GM19043 (cell line): ENCODE measurements around the gene PLTP.
"Not testable (repeated sequence)": the region's sequence is repeated elsewhere in the genome, so short reads cannot be mapped to it uniquely, and the experiment has no call there.

Experiments
- ATAC-seq: cut with Tn5 transposase; IDR thresholded peaks from one replicate; pipeline ENCODE4 v1.9.1; 2021; ENCODE audit warnings: low read depth; ENCODE audit not compliant: unreplicated experiment

The PLTP gene

DNA sequence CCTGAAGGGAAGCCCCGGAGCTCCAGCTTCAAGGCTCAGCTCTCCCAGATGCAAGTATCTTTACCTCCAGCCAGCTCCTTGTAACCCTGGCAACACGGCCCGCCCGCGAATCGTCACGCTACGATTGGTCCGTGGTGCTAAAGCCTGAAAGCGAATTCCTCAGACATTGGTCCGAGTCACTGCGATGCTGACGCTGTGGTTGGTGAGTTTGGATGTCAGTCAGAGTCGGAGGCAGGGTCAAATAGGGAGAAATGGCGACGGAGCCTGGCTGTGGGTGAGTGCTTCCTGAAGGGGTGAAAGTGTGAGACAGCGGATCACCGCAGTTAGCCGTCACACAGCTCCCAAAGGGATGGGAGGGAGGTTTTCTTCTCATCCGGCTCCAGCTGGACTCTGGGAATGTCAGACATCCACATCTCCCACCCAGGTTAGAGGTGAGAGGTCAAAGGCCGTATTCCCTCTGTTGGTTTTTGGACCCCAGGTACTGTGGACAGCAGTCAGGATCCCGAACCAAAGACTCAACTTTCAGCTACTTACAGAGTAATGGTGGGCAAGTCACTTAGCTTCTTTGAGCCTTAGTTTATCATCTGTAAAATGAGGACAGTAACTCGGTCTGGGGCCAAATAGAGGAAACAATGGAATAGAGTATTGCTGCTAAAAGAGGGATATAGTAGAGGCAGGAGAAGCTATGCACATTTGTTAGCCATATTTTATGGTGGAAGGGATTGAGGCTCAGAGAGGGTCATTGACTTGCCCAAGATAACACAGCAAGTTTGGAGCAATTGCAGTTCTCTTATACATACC lies 30.8 kb downstream of the PLTP start, which contains the start of gene ZSWIM1:
Gene ZSWIM1, plus strand, starts transcription at position 240 of the 801 bp plus-strand sequence. CDS start 1,366 bp downstream, outside the sequence.
- peak; percentile 97 for ATAC-seq

DNA sequence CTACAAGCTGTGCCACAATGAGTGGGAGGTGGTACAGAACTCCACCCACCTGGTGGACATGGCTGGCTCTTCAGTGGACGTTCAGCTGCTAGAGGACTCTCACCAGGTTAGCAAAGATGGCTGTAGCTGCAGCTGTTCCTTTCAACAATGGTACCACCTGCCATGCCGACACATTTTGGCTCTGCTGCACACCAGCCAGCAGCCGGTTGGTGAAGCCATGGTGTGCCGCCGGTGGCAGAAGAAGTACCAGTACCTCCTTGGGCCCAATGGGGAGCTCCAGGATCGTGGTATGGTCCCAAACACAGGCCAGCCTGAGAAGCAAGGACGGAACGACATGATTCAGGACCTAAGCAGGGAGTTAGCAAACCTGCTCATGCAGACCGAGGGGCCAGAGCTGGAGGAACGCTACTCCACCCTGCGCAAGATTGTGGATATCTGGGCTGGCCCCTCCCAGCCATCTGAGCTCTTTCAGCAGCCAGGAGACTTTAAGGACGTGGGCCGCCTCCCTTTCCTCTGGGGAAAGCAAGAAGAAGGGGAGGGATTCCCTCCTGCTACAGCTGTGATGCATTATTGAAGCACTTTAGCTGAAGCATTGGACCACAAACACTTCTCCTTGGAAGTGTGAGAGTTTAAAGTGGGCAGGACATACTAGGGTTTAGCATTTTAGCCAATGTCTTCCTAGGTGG lies 33.7 kb downstream of the PLTP start:
- ATAC-seq = no peak

DNA sequence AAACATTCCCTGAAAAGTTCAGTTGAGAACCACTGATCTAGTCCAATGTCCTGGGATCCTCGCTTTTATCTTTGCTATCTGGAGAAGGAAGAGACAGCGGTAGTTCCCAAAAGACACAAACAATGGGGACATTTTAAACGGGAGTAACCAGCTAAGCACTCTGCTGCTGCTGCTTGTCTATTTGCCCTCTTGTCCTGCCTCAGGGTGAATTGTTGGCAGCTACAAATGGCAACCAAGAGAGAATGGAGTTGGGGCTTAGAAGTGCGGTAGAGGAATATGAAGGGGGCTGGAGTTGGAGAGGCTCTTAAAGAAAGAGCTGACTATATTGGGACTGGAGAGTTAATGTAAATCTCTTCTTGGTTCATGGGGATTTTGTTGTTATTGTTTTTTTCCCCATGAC lies 37.4 kb downstream of the PLTP start:
- no peak for ATAC-seq

DNA sequence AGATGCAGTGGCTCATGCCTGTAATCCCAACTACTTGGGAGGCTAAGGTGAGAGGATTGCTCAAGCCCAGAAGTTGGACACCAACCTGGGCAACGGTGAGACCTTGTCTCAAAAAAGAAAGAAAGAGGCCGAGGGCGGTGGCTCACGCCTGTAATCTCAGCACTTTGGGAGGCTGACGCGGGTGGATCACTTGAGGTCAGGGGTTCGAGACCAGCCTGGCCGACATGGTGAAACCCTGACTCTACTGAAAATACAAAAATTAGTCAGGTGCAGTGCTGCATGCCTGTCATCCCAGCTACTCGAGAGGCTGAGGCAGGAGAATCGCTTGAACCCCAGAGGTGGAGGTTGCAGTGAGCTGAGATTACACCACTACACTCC lies 37.9 kb downstream of the PLTP start:
- ATAC-seq = not testable (repeated sequence)

DNA sequence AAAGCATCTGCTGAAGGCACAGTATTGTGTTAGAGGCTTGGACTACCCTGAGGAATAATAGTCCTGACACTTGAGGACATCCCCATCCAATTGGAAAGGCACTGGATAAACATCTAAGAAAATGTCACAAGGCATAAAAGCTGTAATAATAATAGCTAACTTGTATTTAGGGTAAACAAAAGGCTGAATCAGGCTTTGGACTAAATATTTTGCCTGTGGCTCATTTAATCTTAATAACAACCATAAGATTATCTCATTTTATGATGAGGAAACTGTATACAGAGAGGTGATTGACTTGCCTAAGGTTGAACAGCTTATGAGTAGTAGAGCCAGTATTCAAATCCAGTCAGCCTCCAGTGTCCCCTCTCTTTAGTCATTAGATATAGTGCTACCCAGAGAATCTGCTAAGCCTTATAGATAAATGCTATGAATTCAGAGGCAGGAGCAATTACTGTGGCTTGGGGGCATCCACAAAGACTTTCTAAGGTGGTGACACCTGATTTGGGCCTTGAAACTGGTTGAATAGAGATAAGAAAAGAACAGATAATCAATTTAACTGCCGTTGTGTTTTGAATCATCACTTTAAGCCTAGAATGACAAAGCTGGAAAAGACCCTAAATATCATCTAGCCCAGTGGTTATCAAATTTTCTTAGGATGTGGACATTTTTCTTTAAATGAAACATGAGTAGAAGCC lies 38.4 kb downstream of the PLTP start:
- ATAC-seq = no peak

DNA sequence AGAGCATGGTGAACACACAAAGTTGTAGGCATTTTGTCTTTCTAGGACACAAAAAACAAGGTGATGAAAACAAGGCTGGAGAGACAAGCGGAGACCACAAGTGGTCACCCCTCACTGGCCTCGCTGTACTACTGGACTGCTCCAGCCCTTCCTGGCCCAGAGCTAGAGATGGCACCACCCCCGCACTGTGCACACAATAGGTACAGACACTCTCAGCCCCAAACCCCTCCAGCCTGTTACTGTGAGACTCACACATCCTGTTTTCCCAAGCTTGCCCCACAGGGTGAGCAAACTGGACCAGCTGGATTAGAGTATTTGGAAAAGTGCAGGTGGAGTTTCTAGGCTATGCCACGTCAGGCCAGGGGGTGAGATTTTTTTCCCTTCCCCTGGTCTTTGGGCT lies 39.3 kb downstream of the PLTP start:
- ATAC-seq = no peak

DNA sequence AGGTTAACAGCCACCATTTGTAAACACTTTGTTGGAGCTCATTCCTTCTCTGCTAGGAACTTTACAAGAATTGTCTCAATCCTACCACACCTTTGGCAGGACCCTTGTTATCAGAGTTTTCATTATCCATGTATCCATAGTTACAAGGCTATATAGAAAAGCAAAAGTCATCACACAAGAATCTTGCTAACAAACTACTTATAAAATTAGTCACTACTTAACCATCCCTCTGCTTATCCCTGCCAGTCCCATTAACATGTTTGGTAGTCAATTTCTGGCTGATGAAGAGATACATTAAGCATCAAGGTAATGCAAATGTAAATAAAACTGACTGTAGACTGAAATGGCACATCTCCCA lies 44.2 kb downstream of the PLTP start:
- no peak for ATAC-seq

DNA sequence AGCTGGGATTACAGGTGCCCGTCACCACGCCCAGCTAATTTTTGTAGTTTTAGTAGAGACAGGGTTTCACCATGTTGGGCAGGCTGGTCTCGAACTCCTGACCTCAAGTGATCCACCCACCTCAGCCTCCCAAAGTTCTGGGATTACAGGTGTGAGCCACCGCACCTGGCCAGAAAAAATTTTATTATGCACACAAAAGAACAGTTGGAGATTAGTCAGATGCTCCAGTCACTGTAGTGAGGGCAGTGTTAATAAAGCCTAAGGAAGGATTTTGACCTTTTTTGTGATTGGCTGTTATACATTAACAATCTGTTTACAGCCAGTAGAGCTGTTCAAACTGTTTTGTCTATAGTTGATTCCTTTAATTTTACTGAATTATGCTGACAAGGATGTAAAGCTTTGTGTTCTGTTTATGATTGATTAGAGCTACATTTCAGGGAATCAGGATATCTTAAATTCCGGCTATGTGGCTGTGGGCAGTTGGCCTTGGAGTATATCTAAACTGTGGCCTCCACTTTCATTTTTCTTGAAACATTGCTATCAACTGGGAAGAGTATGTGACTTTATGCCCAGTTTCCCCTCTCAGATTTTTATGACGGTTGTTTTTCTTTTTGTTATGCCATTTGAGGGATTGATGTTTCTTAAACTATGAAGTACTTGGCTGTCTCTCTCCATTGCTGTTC lies 44.7 kb downstream of the PLTP start:
- no peak for ATAC-seq

DNA sequence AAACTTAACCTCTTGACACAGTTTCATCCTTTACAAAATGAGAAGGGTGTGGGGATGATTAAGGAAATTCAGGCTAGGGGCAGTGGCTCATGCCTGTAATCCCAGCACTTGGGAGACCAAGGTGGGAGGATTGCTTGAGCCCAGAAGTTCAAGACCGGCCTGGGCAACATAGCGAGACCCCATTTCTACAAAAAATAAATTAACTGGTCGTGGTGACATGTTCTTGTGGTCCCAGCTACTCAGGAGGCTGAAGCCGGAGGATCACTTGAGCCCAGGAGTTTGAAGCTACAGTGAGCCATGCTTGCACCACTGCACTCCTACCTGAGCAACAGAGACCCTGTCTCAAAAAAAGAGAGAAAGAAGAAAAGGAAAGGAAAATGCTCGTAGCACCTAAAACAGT lies 45.5 kb downstream of the PLTP start:
- no peak for ATAC-seq

DNA sequence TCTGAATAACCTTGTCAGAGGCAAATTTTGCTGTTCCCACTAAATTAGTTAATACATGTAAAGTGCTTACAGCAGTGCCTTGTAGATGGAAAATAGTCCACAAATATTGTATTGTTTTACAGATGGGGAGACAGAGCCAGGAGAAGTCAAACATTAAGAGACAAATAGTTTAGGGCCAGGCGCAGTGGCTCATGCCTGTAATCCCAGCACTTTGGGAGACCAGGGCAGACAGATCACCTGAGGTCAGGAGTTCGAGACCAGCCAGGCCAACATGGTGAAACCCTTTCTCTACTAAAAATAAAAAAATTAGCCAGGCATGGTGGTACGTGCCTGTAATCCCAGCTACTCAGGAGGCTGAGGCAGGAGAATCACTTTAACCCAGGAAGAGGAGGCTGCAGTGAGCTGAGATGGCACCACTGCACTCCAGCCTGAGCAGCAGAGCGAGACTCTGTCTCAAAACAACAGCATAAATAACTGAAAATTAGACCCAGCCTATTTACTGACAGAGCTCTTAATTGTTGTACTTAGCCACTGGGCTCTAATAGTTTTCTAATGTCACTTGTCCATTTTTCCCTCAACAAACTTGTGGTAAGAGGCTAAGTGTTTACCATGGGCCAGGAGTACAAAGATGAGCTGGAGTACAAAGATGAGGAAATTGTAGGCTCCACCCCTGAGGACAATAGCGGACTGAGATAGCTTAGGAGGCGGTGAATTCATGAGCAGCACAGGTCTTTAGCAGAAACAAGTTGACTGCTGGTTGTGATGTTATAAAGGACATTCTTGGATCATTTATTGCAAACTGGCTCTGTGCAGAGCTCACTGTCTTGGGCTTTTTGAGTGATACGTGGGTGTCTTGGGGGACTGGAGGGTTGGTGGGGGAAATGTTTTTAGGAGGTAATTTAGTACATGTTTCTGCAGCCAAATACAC lies 48.1 kb downstream of the PLTP start:
- ATAC-seq = no peak

DNA sequence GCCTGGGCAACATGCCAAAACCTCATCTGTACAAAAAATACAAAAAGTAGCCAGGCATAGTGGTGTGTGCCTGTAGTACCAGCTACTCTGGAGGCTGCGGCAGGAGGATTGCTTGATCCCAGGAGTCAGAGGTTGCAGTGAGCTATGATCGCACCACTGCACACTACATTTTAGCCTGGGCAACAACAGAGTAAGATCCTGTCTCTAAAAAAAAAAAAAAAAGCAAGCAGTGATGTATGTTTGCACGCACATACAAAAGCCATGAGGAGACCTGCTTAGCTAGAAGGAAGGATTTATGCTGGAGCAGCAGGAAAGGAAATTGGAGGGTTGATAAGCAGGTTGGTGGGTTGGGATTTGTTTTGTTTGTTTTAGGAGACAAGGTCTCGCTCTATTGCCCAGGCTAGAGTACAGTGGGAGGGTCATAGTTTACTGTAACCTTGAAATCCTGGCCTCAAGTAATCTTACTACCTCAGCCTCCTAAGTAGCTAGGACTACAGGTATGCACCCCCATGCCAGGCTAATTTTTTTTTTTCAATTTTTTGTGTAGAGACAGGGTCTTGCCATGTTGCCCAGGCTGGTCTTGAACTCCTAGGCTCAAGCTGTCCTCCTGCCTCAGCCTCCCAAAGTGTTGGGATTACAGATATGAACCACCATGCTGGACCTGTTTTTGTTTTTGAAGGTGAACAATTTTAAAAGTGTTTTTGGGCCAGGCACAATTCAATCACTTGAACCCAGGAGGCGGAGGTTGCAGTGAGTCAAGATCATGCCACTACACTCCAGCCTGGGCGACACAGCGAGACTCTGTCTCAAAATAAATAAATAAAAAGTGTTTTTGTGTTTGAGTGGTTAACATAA lies 50.5 kb downstream of the PLTP start:
- ATAC-seq = no peak

DNA sequence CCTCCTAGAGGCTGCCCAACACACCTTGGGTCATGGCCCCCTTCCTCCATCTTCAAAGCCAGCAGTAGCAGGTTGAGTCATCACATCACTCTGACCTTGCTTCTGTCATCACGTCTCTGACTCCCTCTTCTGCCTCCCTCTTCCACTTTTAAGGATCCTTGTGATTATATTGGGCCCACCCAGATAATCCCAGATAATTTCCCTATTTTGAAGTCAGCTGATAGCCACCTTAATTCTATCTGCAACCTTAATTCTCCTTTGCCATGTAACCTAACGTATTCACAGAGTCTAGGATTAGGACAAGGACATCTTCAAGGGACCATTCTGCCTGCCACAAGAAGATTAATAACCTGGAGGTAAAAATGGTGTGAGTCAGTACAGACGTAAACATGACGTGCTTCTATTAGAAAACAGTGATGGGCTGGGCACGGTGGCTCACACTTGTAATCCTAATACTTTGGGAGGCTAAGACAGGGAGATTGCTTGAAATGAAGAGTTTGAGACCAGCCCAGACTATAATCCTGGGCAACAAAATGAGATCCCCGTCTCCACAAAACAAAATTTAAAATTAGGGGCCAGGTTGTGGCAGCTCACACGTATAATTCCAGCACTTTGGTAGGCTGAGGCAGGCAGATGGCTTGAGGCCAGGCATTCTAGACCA lies 51.3 kb downstream of the PLTP start:
- no peak for ATAC-seq

DNA sequence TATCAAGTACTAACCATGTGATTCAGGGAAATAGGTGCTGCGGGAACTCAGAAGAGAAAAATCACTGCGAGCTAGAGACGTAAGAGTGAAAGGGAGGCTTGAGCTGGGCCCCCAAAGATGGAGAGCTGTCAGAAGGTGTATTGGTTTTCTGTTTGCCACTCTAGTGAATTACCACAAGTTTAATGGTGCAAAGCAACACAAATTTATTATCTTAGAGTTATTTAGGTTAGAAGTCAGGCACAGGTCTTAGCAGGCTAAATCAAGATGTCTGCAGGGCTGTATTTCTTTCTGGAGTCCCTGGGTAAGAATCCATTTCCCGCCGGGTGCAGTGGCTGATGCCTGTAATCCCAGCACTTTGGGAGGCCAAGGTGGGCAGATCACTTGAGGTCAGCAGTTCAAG lies 52.0 kb downstream of the PLTP start:
- ATAC-seq = no peak

DNA sequence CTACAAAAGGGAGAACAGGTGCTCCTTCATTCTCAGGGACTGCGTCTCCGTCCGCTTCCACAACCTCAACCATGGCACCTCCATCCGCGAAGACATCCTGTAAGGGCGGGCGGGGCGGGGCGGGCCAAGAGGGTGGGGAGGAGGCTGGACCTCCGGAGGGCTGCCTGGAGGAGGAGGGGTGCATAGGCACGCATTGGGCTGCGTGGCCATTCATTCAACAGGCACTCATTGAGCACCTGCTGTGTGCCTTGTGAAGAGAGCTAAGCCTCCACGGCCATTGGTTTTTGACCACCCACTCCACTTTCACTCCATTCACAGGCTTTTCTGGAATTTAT lies 54.1 kb downstream of the PLTP start:
- ATAC-seq = no peak

DNA sequence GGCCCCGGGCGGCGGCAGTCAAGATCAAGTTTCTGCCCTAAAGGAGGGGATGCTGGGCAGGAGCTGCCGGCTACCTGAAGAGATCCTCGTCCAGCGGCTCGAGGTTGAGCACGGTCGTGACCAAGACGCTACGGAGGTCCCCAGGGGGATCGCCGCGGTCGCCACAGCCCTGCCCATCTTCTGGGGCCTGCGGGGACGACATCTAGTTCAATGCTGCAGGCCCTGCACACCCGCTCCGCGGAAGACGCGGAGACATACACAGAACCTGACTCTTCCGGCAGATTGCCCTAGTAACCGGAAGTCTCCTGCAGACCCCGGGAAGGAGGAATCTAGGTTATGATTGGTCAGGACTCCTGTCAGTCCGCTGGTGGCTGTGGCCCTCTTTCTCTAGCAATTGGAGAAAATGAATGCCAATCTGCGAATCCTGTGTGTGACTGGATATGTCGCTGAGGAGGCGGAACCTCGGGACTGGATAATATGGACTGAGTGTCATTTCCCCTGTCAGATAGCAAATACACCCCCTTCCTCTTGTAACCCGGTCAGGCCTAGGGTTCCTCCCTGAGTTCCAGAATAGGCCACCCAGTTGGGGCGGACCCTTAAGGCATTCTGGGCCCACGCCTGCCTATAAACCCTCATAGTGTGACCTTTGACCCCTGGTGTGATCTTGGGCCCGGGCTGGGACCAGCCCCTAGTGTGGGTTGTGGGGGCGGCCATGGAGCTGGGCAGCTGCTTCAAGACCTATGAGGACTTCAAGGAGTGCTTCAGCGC lies 54.7 kb downstream of the PLTP start, which contains the start of the genes ACOT8 and ZSWIM3:
Gene ACOT8, minus strand, starts transcription at position 279 of the 768 bp plus-strand sequence. Its CDS starts 77 bp downstream, at position 202.
Gene ZSWIM3, plus strand, starts transcription at position 501 of the 768 bp plus-strand sequence. Its CDS starts 212 bp downstream, at position 713.
- peak; percentile 96 for ATAC-seq

DNA sequence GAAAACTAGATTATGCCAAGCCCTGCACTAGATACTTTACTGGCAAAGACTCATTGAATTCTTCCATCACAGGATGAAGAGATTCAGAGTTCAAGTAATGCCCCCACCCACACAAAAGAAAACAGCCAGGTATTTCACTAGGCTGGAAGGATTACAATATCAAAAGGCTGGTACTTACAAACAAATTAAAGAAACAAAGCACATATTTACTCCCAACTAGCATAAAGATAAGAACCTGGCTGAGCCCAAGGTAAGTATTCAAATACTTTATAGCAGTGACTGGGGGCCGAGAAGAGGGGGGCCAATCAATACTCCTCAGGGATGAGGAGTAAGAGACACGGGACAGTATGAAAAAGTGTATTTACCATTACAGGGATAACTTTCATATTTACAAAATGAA lies 58.5 kb downstream of the PLTP start:
- ATAC-seq = no peak

DNA sequence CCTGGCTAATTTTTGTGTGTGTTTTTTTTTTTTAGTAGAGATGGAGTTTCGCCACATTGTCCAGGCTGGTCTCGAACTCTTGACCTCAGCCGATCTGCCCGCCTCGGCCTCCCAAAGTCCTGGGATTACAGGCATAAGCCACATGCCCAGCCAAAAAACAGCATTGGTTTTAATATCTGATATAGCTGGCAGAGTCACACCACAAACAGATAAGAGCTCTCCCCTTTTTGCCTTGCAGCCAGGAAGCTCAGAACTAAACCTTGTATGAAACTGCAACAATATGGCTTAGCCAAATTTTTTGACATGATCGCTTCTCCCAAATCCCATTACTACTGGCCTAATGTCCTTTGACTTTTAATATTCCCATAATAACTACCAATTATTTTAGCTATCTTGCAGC lies 59.6 kb downstream of the PLTP start:
- no peak for ATAC-seq

DNA sequence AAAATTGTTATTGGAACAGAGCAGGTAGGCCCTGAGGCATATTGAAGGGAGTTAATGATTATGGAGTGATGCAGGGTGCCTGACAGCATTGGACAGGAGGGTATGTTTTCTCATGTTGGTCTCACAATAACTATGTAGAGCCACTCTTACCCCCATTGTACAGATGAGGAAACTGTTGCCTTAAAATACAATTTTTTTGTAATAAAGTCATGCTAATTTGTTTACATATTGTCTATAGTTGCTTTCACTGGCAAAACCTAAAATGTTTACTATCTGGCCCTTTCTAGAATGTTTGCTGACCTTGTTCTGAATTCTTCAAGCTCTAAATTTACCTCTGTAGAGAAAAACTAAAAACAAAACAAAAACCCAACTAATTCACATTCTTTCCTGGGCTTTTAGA lies 60.5 kb downstream of the PLTP start:
- ATAC-seq = no peak
